GM19193 (cell line): ENCODE data around the gene ANKRD31.

Experiments
- POLR2A ChIP-seq: IDR thresholded peaks from 4 replicates; pipeline ENCODE4 v1.6.1; 2011; ENCODE audit not compliant: insufficient read depth, insufficient read length; ENCODE audit errors: extremely low read depth

The ANKRD31 gene

DNA sequence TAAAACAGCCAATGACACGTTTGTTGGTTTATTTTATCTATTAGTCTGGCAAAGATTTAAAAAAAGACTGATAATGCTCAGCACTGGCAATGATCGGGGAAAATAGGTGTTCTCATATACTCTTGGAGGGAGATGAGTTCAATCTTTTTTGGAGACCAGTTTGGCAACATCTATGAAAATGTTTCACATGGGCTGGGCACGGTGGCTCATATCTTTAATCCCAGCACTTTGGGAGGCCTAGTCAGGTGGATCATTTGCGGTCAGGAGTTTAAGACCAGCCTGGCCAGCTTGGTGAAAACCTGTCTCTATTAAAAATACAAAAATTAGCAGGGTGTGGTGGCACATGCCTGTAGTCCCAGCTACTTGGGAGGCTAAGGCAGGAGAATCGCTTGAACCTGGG lies 6.8 kb upstream of the ANKRD31 start:
- no peak for TF ChIP-seq POLR2A

DNA sequence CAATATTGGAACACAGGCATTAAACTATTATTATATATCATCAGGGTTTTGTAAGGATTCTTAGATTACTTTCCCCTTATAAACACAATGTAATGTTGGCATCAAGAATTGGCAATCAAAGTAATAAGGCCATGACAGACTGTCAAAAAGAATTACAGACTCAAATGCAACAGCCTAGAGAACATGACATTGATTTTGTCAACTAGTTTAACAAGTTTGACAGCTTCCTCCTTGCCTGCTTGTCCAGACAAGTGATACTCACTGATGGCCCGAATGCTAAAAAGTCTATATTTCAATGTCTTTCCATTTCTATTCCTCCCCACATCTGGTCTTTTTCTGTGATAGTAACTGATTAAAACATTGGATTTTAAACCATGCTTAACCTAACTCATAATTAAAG lies 6.4 kb upstream of the ANKRD31 start:
- TF ChIP-seq POLR2A: no peak

DNA sequence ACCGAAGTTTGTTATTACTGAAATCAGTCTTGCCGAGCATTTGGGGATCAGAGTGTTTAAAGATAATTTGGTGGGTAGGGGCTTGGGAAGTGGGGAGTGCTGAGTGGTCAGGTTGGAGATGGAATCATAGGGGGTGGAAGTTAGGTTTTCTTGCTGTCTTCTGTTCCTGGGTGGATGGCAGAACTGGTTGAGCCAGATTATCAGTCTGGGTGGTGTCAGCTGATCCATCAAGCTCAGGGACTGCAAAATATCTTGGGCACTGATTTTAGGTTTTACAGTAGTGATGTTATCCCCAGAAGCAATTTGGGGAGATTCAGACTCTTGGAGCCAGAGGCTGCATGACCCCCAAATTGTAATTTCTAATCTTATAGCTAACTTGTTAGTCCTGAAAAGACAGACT lies 5.4 kb upstream of the ANKRD31 start:
- TF ChIP-seq POLR2A: no peak

DNA sequence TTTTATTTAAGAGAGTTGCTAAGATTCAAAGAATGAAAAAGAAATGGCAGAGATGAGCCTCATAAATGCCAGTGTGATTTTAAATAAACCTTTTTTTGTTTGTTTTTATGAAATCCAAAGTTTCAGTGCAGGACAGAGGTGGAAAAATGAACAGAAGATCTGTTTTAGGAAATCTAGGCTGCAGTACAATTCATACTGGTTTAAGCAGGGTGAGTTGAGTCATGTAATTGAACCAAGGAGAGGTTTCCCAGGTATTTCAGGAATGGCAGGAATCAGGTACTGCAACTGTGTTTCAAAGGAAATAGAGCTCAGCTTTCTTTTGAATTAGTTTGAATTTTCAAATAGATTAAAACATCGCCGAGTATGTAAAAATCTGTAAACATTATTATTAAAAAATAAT lies 3.0 kb upstream of the ANKRD31 start:
- no peak for TF ChIP-seq POLR2A

DNA sequence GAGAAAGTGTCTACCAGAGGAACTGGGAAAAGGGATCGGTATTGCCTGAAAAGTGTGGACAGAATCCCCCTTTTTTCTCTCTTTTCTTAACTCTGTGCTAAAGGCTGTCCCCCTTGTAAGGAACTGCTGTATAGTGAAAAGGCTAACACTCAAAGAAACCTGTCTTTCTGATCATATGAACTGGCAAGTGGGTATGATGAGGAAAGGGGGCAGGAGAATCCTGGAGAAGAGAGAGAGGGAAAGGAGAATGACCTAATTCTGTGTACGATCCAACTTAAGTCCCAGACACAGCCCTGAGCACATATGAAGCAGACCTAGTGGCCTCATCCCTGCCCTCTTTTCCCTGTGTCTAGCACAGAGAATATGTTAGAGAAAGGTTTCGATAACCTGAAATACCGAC lies 967 bp downstream of the ANKRD31 start:
- TF ChIP-seq POLR2A: no peak

DNA sequence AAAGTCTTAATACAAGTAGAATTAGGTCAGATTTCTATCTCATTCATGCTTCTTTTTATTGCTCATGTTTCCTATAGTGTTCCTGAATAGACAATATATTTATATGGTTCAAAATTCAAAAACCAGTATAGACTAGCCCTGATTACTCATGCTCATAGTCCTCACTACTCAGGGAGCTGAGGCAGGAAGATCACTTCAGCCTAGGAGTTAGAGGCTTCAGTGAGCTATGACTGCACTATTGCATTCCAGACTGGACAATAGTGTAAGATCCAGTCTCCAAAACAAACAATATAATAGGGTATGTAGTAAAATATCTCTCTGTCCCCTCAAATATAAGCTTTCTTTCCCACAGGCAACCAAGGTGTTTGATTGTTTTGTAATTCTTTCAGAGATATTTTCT lies 2.4 kb downstream of the ANKRD31 start:
- TF ChIP-seq POLR2A: no peak

DNA sequence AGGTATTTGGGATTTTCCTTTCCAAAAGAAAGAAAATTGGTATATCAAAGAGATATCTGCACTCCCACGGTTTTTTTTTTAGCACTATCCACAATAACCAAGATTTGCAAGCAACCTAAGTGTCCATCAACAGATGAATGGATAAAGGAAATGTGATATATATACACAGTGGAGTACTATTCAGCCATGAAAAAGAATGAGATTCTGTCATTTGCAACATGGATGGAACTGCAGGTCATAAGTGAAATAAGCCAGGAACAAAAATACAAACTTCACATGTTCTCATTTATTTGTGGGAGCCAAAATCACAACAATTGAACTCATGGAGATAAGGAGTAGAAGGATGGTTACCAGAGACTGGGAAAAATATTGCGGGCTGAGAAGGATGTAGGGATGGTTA lies 9.8 kb downstream of the ANKRD31 start:
- no peak for TF ChIP-seq POLR2A

DNA sequence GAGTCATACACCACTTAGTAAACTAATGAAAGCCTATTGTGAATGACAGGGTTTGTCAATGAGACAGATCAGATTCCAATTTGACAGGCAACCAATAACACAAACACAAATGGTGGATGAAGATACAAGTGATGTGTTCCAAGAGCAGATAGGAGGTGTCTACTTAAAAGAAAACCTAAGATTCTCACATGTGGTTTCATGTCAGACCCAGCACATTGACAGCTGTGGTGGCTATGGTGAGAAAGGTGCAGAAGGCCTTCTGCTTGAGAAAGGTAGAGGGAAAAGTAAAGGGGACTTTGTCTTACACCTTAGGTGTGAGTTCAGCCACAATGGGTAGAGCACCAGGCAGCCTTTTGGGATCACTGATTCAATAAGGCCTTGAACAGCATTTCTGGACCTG lies 11.2 kb downstream of the ANKRD31 start:
- TF ChIP-seq POLR2A: no peak

DNA sequence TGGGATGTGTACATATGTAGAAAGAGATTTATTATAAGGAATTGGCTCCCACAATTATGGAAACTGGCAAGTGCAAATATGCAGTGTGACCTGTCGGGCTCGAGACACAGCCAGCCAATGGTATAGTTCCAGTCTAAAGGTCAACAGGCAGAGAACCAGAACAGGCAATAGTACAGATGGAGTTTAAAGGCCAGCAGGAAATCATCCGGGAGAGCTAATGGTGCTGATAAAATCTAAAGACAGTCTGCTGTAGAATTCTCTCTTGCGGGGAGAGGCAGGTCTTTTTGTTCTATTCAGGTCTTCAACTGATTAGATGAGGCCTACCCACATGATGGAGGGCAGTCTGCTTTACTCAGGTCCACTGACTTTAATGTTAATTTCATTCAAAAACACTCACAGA lies 21.8 kb downstream of the ANKRD31 start:
- TF ChIP-seq POLR2A: no peak

DNA sequence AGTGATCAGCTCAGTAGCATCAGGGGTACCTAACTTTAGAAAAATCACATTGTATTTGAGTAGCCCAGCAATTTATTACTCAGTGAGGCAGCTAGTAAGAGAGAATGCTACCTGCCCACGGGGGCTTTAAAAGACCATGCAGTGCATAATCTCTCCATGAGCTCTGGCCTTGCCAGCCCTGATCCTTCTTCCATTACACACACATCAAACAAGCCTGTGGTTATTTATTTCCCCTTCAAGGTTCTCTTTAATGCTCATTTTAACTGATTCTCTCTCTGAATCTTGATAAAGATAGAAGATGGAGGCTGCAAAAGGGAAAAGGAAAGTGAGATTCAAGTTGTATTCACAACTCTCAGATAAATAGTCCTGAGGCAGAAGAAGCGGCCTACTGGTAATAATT lies 22.3 kb downstream of the ANKRD31 start:
- no peak for TF ChIP-seq POLR2A

DNA sequence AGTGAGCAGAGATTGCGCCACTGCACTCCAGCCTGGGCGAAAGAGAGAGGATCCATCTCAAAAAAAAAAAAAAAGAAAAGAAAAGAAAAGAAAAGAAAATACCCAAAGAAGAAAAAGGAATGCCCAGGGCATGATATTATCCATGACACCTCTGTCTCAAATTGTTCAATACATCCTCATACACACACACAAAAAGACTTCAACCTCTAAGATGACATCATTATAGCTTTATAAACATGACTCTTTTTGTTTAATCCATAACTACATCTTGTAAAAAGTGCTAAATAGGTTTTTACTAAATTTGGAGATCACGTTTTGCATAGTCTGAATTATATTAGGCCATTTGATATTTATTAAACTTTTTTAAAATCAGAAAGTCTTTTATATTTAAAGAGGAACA lies 33.1 kb downstream of the ANKRD31 start:
- TF ChIP-seq POLR2A: no peak

DNA sequence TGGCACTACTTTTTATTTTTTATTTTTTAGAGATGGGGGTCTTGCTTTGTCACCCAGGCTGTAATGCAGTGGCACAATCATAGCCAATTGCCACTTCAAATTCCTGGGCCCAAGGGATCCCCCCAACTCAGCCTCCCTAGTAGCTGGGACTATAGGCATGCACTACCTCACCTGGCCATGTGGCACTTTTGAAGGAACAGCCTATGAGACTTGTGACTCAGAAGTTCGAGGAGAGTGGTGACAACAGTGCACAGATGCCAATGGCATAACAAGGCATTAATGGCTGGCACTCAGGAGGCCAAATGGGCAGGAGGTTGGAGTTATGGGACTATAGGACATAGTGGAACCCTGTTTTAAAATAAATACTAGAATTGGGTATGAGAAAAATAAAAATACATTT lies 33.7 kb downstream of the ANKRD31 start:
- no peak for TF ChIP-seq POLR2A

DNA sequence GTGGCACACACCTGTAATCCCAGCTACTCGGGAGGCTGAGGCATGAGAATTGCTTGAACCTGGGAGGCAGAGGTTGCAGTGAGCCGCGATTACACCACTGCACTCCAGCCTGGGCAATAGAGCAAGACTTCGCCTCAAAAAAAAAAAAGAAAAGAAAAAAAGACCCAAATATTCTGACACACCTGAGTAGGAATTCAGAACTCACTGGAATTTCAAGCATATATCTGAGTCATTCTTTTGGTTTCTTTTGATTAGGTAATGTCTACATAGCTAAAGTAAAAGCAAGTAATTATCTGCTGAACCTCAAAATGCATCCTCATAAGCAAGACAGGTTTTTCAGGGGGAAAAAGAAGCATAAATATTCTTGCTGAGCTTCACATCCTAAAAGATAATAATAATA lies 35.9 kb downstream of the ANKRD31 start:
- no peak for TF ChIP-seq POLR2A

DNA sequence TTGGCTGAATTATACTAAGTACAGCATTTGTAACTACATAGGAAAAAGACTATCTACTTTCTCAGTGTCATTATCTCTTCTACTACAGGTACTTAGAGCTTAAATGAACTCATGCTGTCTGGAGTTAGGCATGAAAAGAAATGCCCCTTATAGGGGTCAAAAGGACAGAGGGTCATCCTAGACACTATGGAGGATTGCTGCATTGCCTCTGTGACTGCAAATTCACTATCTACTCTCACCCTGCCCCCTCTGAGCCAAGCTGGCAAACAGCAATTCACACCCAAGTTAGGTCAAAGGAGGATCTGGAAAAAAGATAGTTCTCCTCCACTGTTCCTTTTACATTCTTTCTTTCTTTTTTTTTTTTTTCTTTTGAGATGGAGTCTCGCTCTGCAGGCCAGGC lies 36.7 kb downstream of the ANKRD31 start:
- no peak for TF ChIP-seq POLR2A

DNA sequence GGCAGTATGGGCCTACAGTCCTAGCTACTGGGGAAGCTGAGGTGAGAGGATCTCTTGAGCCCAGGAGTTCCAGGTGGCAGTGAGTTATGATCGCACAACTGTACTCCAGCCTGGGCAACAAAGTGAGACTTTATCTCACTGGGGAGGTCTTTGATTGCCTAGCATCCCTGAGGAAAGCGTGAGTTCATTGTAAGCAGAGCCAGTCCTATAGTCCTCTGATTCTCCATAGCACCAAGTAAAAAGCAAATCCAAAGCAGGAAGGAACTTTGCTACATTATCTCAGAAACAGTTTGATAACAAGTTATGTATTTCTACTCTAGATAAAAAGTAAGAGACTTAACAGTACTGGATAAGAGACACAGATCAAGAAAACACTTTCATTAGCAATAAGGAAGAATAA lies 37.6 kb downstream of the ANKRD31 start:
- TF ChIP-seq POLR2A: no peak

DNA sequence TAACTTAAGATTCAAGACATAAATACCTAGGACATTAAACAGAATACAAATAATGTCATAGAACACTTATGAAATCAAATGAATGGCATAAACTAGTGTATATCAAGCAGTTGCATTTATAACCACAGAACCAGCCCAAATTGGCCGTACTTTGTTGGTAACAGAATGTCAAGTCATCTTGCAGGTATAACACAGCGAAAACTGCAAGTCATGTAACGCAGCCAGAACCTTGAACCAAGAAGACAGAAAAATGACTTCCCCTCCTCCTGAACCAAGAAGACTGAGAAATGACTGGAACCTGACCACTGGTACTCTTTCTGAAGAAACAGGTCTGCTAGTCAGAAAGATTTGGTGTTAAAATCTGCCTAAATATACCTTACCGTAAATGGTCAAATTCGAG lies 38.9 kb downstream of the ANKRD31 start:
- TF ChIP-seq POLR2A: no peak

DNA sequence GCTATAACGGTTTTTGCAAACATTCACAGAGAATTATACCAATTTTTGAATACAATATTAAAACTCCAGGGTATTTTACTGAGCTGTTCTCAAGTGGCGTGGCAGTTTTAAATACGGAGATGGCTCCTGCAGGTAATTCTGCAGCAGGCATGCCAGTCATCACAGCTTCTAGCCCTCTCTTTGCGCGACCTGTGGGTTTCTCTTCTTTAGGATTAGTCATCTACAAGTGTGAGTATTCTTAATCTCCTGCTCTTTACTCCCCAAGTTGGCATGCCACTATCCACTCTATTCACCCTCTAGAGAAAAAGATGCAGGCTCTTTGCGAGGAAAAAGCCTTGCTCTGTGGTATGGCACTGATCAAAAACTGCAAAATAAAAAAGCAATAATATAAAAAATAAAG lies 43.9 kb downstream of the ANKRD31 start:
- TF ChIP-seq POLR2A: no peak

DNA sequence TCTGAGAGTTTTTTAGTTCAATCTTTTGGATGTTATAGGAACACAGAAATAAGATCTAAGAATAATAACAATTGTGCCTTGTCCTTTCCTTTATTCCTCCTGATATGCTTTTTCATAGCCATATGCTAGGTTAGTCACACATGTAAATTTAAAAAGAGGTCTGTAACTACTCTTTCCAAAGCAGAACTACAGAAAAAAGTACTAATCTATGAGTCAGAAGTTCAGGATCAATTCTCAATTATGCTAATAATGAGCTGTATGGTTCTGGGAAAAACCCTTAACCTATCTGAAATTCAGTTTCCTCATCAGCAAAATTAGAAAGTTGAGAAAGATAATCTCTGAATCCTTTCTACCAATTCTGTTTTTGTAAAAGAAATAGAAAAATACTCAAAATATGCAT lies 44.4 kb downstream of the ANKRD31 start:
- no peak for TF ChIP-seq POLR2A
